HG03139 (cell line): ENCODE results near the gene SH2D1B.
"Not testable (repeated sequence)": the region's sequence is repeated elsewhere in the genome, so short reads cannot be mapped to it uniquely, and the experiment has no call there.

Source experiments
- ATAC-seq: cut with Tn5 transposase; IDR thresholded peaks from one replicate; pipeline ENCODE4 v1.9.1; 2021; ENCODE audit not compliant: unreplicated experiment

The SH2D1B gene

DNA sequence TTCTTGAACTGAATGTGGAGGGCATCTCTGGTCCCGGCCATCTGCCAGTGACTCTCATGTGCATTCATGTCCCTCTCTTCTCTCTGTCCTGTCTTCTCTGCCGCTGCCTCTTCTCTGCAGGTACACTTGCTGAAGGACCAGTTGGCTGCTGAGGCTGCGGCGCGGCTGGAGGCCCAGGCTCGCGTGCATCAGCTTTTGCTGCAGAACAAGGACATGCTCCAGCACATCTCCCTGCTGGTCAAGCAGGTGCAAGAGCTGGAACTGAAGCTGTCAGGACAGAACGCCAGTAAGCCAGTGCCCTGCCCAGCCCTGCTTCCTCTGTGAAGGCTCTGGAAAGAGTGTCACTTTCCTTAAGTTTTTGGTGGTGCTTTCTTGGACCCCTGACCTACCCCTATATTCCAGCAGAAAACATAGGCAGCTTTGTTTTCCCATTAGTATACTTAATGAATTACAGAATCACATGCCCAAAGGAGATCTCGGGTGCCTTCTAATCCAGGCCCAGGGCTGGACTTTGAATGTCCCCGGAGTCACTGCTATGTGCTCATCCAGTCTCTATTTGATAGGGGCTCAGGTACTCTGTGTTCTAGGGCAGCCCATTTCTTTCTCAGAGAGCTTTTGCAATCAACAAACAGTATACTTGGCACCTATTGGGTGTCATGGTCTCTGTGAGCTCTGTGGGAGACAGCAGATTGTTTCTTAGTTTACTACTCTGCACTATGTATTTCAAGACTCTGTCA, 46.5 kb downstream of the SH2D1B start:
- no peak for ATAC-seq

DNA sequence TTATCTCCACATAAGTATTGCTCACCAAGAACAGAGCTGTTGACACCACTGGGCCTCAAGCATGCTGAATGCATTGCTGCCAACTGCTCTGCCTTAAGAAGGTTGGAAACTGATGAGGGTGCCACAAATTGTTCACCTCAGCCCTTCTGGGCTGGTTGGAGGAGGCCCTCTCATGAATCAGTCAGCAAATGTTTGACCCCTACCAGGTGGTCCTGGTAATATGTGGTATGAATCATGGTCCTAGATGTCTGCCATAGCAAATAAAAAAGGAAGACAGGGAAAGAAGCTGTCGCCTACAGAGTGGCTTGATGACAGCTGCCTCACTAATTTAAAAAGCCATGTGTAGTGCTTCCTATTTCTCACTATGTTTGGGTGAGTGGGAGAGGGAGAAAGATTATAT, 47.4 kb downstream of the SH2D1B start:
- ATAC-seq, result no peak

DNA sequence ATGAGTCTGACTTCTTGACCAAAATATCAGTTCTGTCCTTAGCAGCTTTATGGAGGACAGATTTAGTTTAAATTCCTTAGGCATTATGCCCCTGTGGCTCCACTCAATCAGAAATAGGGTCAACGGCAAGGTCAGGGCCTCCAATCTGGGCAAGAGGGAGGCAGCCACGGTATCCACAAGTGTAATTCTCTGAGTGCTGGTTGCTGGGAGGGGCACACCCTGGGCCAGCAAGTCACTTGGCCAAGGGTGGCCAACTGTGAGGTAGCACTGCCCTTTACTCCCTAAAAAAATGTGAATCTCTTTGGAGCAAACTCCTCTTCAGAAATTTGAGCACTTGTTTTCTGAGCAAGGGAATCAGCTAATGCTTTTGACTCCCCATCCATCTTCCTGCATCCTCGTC, 48.1 kb downstream of the SH2D1B start:
- no peak for ATAC-seq

DNA sequence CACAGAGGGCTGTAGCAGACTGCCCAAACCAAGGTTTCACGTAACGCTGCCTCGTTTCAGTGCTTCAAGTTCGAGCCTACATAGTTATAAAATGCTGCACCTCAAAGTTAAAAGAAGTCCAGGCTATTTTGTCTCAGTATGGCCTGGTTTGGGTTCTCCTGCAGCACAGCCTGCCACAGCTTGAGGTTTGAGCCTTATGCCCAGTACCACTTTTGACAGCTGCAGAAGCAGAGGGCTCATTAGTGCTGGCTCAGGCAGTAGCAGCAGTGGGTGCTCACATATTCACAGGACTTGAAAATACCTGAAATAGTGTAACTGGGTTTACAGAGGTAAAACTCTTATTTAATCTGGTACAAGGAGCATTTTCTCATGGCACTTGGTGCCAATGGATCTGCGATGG, 50.6 kb downstream of the SH2D1B start:
- peak; percentile 33 for ATAC-seq

DNA sequence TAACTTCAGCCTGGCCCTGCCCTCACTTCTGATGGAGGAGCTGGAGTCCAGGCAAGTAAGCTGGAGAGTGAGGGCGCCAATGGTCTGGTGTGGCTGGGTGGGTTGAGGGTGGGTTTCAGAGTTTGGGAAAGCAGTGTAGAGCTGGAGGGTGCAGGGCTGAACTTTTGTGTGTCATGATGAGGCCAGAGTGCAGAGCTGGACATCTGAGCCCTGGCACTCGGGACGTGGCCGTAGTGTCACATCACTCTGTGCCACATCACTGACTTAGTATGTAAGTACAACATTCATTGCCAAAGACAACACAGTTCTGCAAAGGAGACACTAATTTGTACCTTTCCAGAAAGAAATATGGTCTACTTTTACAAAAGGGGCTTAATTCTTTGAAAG, 51.1 kb downstream of the SH2D1B start:
- no peak for ATAC-seq

DNA sequence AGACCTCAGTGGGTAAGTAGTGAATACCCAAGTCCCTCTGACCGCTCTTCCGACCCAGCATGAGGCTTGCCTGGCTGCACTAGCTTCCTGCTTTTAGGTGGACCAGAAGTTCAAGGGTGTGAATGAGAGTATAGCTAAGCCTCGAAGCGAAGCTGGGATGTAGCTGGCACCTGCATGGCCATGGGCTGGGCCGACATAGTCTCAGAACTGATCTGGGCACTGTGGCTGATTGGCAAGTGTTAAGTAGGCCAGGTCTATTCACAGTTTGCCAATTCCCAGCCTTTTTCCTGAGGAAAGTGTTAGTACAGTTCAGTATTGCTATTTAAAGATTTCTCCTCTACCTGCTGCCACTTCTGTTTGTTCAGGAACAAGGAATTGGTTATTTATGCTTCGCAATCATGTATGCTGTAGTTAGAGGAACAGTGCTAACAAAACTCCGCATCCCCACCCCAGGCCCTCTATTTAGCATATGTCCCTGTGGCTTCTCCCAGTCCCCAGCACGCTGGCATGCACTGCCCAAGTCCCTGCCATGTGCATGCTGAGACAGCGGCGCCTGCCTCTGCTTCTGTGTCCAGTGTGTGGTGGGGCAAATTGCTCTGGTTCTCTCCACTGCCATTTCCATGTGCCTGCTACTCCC, 51.6 kb downstream of the SH2D1B start:
- ATAC-seq, result no peak

DNA sequence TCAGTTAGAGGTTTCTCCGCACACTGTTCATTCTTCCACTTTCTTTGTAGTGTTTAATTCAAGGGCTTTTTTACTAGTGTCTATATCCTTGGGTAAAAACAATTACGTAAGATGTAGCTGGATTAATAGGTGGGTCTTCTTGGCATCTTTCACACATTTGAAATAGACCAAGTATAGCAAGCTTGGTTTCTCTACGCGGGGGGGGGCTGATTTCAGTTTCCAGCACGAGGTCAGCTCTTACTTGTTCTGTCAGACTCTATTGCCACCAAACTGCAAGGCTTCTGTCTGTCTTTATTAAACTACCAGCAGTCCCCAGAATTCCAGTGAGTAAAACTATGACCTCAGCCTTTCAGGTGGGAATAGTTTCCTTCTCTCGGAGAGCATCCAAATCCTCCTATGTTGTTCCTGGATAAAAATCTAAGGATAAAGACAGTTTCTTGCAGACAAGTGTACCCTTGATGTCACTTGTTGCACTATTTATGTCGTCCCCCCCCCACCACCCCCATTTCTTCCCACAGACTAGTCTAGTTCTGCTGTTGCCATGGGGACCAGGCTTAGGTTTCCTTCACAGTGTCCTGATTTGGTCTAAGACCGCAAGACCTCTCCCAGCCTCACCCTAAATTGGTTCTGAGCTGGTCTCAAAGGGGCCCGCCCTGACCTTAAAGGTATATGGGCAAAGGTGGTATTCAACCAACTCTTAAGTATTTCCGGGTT, 52.3 kb downstream of the SH2D1B start:
- ATAC-seq, result no peak

DNA sequence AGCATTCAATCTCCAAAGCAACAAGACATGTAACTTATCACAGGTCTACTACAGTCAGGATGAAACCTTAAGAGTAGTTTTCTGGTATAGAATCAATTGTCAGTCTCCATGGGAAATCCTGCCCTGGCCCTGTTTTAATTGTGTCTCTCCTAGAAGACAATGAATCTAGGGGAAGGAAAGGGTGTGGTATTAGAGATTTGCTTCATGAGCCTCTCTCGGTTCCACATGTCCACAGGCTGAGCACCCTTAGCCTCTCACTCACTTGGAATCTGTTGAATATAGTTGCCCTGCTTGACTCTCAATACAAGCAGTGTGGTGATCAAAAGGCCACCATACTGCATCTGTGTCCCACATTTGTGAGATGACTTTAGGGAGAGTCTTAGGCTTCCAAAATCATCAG, 53.0 kb downstream of the SH2D1B start:
- no peak for ATAC-seq

DNA sequence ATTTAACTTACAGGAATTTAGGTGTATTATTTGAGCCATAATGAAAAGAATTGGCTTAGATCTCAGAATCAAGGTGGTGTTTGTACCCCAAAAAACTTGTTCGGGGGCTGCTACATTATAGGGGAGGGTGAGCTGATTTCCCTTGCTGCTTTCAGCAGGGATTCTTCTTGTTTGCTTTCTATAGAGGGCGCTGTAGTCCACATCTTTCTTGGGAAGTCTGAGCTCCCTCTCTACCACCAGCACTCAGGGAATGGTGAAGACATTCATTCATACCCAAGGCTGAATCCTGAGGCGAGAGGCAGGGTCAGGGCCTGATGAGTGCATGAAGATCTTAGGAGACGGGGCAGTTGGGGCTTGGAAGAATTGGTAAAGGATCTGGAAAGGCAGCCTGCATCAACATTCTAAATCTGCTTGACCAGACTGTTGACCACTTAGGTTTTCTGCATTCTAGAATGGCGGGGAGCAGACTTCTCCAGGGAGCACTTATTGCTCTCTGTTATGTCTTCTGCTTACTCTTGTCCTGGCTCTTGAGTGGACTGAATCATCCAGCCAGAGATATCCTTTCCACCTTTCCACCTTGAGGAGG, 54.2 kb downstream of the SH2D1B start:
- ATAC-seq, result no peak

DNA sequence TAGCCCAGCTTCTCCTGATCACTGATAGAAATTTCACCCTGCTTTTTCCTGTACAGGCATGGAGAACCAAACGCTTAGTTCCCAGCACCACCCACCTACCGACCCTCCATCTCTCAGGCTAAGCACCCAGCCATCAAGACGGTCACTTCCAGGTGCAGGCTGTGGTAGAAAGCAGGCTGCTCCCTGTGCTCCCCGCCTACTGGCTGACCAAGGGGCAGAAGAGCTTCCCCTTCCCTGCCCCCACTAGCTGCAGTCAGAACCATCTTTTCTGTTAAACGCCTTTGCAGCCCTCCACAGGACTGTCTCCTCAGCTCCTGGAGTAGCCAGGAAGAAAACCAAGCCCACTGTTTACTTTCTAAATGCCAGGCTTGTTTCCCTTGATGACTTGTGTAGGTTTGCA, 58.2 kb downstream of the SH2D1B start:
- ATAC-seq, result no peak

DNA sequence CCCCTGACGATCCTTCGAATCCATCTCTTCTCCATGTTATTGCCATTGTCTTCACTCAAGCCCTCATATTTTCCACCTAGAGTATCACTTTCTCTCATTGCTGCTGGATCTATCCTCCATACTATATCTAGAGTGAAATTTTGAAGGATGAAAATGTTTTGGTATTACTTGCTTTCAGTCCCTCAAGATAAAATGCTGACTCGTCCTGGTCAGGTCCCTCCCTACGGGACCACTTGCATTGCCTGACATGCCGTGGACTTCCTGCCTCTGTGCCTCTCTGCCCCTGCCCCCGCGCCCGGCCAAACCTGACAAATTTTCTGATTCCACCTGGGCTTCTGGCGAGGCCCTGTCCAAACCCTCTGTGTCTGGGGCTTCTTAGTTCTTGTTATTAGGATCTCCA, 58.9 kb downstream of the SH2D1B start:
- no peak for ATAC-seq

DNA sequence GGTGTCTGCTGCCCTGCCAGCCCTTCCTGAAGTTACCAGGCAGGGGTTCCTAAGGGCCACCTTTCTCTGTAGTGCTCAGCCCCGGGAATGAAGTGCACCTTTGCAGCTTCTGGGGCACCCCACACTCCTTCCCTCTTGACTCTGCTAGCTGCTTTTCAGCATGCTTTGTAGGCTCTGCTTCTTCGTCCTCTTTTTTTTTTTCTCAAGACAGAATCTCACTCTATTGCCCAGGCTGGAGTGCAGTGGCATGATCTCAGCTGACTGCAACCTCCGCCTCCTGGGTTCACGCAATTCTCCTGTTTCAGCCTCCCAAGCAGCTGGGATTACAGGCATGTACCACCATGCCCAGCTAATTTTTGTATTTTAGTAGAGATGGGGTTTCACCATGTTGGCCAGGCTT, 60.1 kb downstream of the SH2D1B start:
- ATAC-seq, result not testable (repeated sequence)

DNA sequence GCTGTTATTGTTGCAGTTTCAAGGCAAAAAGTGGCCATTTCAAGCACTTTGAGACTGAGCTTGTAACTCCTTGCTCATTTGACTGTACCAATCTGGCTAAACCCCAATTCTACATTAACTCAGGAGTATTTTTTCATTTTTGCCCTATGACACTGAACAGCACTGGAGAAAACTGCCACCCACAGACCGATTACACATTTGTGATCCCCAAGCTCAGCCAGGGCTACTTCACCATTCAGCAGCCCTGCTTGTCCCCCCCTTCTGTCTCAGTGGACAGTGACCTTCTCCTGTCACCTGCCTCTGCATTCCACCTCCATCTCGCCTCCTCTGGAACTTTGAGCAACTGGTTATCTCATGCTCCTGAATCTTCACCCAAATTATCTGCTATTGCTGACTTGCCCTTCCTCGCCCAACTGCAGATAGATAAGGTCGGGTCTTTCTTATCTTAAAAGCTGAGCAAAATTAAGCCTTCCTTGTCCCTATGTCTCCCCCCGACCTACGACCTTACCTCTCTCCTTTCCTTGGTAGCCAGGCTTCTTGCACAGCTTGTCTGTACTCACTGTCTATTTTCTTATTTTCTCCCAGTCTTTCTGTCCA, 60.6 kb downstream of the SH2D1B start:
- no peak for ATAC-seq

DNA sequence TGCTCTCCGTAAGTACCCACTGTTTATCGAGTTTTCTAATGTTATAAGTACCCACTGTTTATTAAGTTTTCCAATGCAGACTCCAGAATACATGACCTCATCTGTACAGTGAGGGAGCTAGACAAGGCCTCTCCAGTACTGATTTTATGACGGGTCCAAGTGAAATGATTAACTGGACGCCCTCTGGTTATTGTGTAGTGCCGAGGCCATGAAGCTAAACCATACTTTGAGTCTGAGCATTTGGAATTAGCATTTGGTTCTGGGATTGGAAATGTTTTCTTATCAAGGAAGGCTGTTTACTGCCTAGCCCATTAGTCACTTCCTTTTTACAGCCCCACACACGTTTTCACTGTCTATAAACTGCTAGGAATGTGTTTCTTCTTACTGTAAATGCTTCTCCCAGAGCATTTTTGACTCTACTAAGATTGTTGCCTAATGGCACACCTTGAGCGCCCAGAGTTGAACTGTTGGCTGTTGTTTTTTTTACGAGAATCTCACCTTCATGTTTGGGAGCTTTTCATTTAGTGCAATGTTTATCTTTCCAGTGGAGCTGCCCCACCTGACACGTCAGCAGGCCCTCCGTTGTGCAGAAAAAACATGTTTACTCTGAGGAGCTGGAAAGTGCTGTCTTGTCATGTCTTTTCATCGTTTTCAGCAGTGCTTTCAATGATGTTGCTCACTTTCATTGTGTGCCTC, 62.2 kb downstream of the SH2D1B start:
- no peak for ATAC-seq

DNA sequence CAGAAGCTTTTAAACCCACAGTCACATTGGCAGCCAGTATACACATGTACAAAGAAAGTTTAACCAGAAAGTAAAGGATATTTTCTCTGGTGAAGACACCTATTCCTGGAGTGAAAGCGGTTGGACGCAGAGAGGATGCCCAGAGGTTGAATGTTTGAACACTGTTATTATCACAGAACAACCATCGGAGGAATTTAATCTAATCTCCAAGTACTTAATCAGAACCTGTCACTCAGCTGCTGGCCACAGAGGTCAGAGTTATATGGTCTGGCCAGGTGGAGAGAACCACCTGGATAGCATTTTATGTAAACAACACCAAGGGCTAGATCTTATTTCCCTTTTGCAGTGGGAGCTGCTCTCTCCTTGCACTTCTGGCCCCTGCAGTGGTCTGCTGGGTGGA, 64.7 kb downstream of the SH2D1B start:
- no peak for ATAC-seq
